ENCODE results near the gene OGFOD1.

The OGFOD1 gene

GRCh38 chr16:56428091-56428490 is 23.3 kb upstream of the OGFOD1 start:
- DNase-seq = no peak

GRCh38 chr16:56436258-56436657 is 15.1 kb upstream of the OGFOD1 start:
- no peak for DNase-seq

GRCh38 chr16:56438038-56438437 is 13.3 kb upstream of the OGFOD1 start:
- no peak for DNase-seq

GRCh38 chr16:56447286-56447685 is 4.1 kb upstream of the OGFOD1 start:
- no peak for DNase-seq

GRCh38 chr16:56448005-56448404 is 3.3 kb upstream of the OGFOD1 start:
- no peak for DNase-seq

GRCh38 chr16:56450275-56450985 is 924 bp upstream of the OGFOD1 start:
- DNase-seq = no peak

GRCh38 chr16:56451753-56452689 is 667 bp downstream of the OGFOD1 start:
- DNase-seq = no peak

- DNase-seq = no peak
Measured at GRCh38 chr16:56457927-56458470, 6.6 kb downstream of the OGFOD1 start.

- no peak for DNase-seq
Measured at GRCh38 chr16:56460101-56460500, 8.7 kb downstream of the OGFOD1 start.

GRCh38 chr16:56462064-56462796 is 10.9 kb downstream of the OGFOD1 start:
- DNase-seq = no peak

- no peak for DNase-seq
Measured at GRCh38 chr16:56463153-56463552, 11.8 kb downstream of the OGFOD1 start.

GRCh38 chr16:56466344-56466743 is 15.0 kb downstream of the OGFOD1 start:
- DNase-seq = no peak

- no peak for DNase-seq
Measured at GRCh38 chr16:56468800-56469199, 17.4 kb downstream of the OGFOD1 start.

- DNase-seq = no peak
Measured at GRCh38 chr16:56469748-56470147, 18.4 kb downstream of the OGFOD1 start.

- DNase-seq = no peak
Measured at GRCh38 chr16:56470232-56470631, 18.9 kb downstream of the OGFOD1 start.

GRCh38 chr16:56470666-56471065 is 19.3 kb downstream of the OGFOD1 start:
- DNase-seq = no peak

- DNase-seq = peak; percentile 4
Measured at GRCh38 chr16:56475201-56475600, 23.8 kb downstream of the OGFOD1 start.

- DNase-seq = no peak
Measured at GRCh38 chr16:56477096-56477878, 25.9 kb downstream of the OGFOD1 start.

GRCh38 chr16:56478281-56479049 is 27.1 kb downstream of the OGFOD1 start:
- no peak for DNase-seq

- no peak for DNase-seq
Measured at GRCh38 chr16:56479469-56479868, 28.1 kb downstream of the OGFOD1 start.

GRCh38 chr16:56480776-56481467 is 29.6 kb downstream of the OGFOD1 start:
- DNase-seq = no peak

All from NCI-H345 (cell line).